Muscle layer of colon (tissue), 2 donors: ENCODE data around the gene KLHL30.

ENCODE experiments used
- H3K27ac ChIP-seq: one replicate; pipeline ENCODE4 v1.7.0; 2013; ENCODE audit warnings: low read depth, mild to moderate bottlenecking, low read length, moderate library complexity
- H3K27me3 ChIP-seq, 2 donors: one replicate each; pipeline ENCODE4 v1.7.0; 2013; ENCODE audit warnings: low read length in 2 of 2, mild to moderate bottlenecking in 2 of 2; ENCODE audit not compliant: insufficient read depth in 2 of 2, control insufficient read depth in 1 of 2
- H3K36me3 ChIP-seq: one replicate; pipeline ENCODE4 v1.7.0; 2013; ENCODE audit warnings: mild to moderate bottlenecking, low read length; ENCODE audit not compliant: insufficient read depth
- H3K4me1 ChIP-seq: one replicate; pipeline ENCODE4 v1.7.0; 2013; ENCODE audit warnings: mild to moderate bottlenecking, low read length; ENCODE audit not compliant: insufficient read depth
- H3K4me3 ChIP-seq, 2 donors: one replicate each; pipeline ENCODE4 v1.7.0; 2013; ENCODE audit warnings: low read length in 2 of 2, low read depth in 1 of 2, mild to moderate bottlenecking in 1 of 2, moderate library complexity in 1 of 2
- H3K9ac ChIP-seq: one replicate; pipeline ENCODE4 v1.7.0; 2013; ENCODE audit warnings: low read length
- H3K9me3 ChIP-seq: one replicate; pipeline ENCODE4 v1.7.0; 2013; ENCODE audit warnings: mild to moderate bottlenecking, low read length
- donor health status: abdominal sarcoma.
- donor health status: Adenocarcinoma of cecum.

Gene KLHL30

GRCh38 chr2:238116298-238117198 lies 21.9 kb upstream of the KLHL30 start:
- Histone ChIP-seq H3K4me1 (no peaks in the 10 kb centered on the region), H3K9ac (no peak overlapping the region), H3K27ac (no peak overlapping the region), H3K4me3 (no peak overlapping the region), H3K36me3 (no peaks in the 10 kb centered on the region), H3K9me3 (no peaks in the 10 kb centered on the region), H3K27me3 (peaks cover 0 to 3% of the 10 kb centered on the region in 2 donors)

GRCh38 chr2:238117199-238118154 lies 21.0 kb upstream of the KLHL30 start:
- Histone ChIP-seq H3K36me3 (no peaks in the 10 kb centered on the region), H3K9me3 (no peaks in the 10 kb centered on the region), H3K27me3 (peaks cover 0 to 3% of the 10 kb centered on the region in 2 donors), H3K27ac (no peak overlapping the region), H3K4me3 (no peak overlapping the region), H3K4me1 (no peaks in the 10 kb centered on the region), H3K9ac (no peak overlapping the region)

GRCh38 chr2:238119756-238120462 lies 18.6 kb upstream of the KLHL30 start:
- no peaks in the 10 kb centered on the region for H3K9me3 ChIP-seq
- H3K4me3 ChIP-seq: no peak overlapping the region
- no peak overlapping the region for H3K9ac ChIP-seq
- no peaks in the 10 kb centered on the region for H3K36me3 ChIP-seq
- peaks cover 0 to 3% of the 10 kb centered on the region in 2 donors for H3K27me3 ChIP-seq
- H3K27ac ChIP-seq: no peak overlapping the region
- no peaks in the 10 kb centered on the region for H3K4me1 ChIP-seq

- no peak overlapping the region for H3K9ac ChIP-seq
- H3K4me1 ChIP-seq: no peaks in the 10 kb centered on the region
- peaks cover 0 to 3% of the 10 kb centered on the region in 2 donors for H3K27me3 ChIP-seq
- no peaks in the 10 kb centered on the region for H3K36me3 ChIP-seq
- no peaks in the 10 kb centered on the region for H3K9me3 ChIP-seq
- no peak overlapping the region for H3K4me3 ChIP-seq
- H3K27ac ChIP-seq: no peak overlapping the region
These were observed 17.8 kb upstream of the KLHL30 start for GRCh38 chr2:238120463-238121298.

- Histone ChIP-seq H3K27ac (no peak overlapping the region), H3K9me3 (no peaks in the 10 kb centered on the region), H3K4me1 (no peaks in the 10 kb centered on the region), H3K9ac (no peak overlapping the region), H3K4me3 (no peak overlapping the region), H3K27me3 (peaks cover 0 to 3% of the 10 kb centered on the region in 2 donors), H3K36me3 (no peaks in the 10 kb centered on the region)
These were observed 16.8 kb upstream of the KLHL30 start for GRCh38 chr2:238121511-238122286.

GRCh38 chr2:238122287-238123217 lies 15.9 kb upstream of the KLHL30 start:
- Histone ChIP-seq H3K27ac (no peak overlapping the region), H3K4me3 (no peak overlapping the region), H3K36me3 (no peaks in the 10 kb centered on the region), H3K9ac (no peak overlapping the region), H3K9me3 (no peaks in the 10 kb centered on the region), H3K27me3 (peaks cover 0 to 3% of the 10 kb centered on the region in 2 donors), H3K4me1 (no peaks in the 10 kb centered on the region)

GRCh38 chr2:238123218-238123971 lies 15.1 kb upstream of the KLHL30 start:
- Histone ChIP-seq H3K27me3 (peaks cover 0 to 3% of the 10 kb centered on the region in 2 donors), H3K4me3 (no peak overlapping the region), H3K9me3 (no peaks in the 10 kb centered on the region), H3K36me3 (no peaks in the 10 kb centered on the region), H3K27ac (no peak overlapping the region), H3K9ac (no peak overlapping the region), H3K4me1 (no peaks in the 10 kb centered on the region)

GRCh38 chr2:238123991-238124470 lies 14.4 kb upstream of the KLHL30 start:
- no peaks in the 10 kb centered on the region for H3K36me3 ChIP-seq
- H3K9me3 ChIP-seq: no peaks in the 10 kb centered on the region
- H3K4me1 ChIP-seq: no peaks in the 10 kb centered on the region
- no peak overlapping the region for H3K9ac ChIP-seq
- no peaks in the 10 kb centered on the region for H3K27me3 ChIP-seq
- H3K4me3 ChIP-seq: no peak overlapping the region
- no peak overlapping the region for H3K27ac ChIP-seq
